Endothelial cell of umbilical vein (primary cell): ENCODE results near the gene TMEM140. TPM values are rescaled to one million over a fixed set of nuclear protein-coding genes. Genes with fewer than 3 reads are reported as not detected.

Source experiments
- BruUV-seq: library from RNA; stranded (reverse); fragments of 400-500 nt; replicated peaks from 2 replicates; lab custom pipeline; 2021; lab: Mats Ljungman, UMichigan
- CTCF ChIA-PET: fragments of 300-600, 350-600 bp; sonication (Branson Sonifier 250); formaldehyde crosslinking; loops from one replicate; lab custom pipeline; 2021; ENCODE audit warnings: antibody characterized with exemption, inconsistent platforms; lab: Charles Lee
- POLR2A ChIA-PET: fragments of 300-600, 350-600 bp; sonication (Branson Sonifier 250); formaldehyde crosslinking; loops from one replicate; lab custom pipeline; 2021; ENCODE audit warnings: antibody characterized with exemption, inconsistent platforms; lab: Charles Lee
- DNase-seq: peaks from one replicate; pipeline ENCODE4 v3.0.0-alpha.2; 2011; ENCODE audit warnings: low read depth, low spot score
- FAIRE-seq: peaks from 2 replicates; lab custom pipeline; 2011; peaks lifted over from hg19 to GRCh38; lab: Jason Lieb, UNC
- H2AFZ ChIP-seq: 2 replicates; pipeline ENCODE4 v1.6.0; 2012; ENCODE audit warnings: low read depth, low read length, control low read depth, inconsistent platforms
- H3K27ac ChIP-seq: 2 replicates; pipeline ENCODE4 v1.5.1; 2011; ENCODE audit warnings: low read depth, mild to moderate bottlenecking, control low read depth, low read length, moderate library complexity; ENCODE audit not compliant: insufficient read depth
- H3K27me3 ChIP-seq, 2 experiments: 2 replicates each; pipeline versions ENCODE4 v1.6.0 to v1.6.1; 2011; ENCODE audit warnings: low read length in 2 of 2, mixed read lengths in 1 of 2; ENCODE audit not compliant: control insufficient read depth in 2 of 2, insufficient read depth in 2 of 2
- H3K36me3 ChIP-seq, 2 experiments: 2 replicates in 1 of 2; 3 replicates in 1 of 2; pipeline ENCODE4 v1.5.1; 2011; ENCODE audit warnings: low read length in 2 of 2, mild to moderate bottlenecking in 1 of 2, moderate library complexity in 1 of 2; ENCODE audit not compliant: control insufficient read depth in 2 of 2, insufficient read depth in 2 of 2; ENCODE audit errors: extremely low read depth in 1 of 2
- H3K4me1 ChIP-seq: 3 replicates; pipeline ENCODE4 v1.5.1; 2011; ENCODE audit warnings: mild to moderate bottlenecking, low read length; ENCODE audit not compliant: control insufficient read depth, insufficient read depth; ENCODE audit errors: extremely low read depth
- H3K4me2 ChIP-seq: 2 replicates; pipeline ENCODE4 v1.6.1; 2011; ENCODE audit warnings: low read length, control low read depth, mixed read lengths; ENCODE audit not compliant: insufficient read depth
- H3K4me3 ChIP-seq, 3 experiments: fragments of 200-600 bp in 1 of 3; sonication (generic), shearing (Covaris generic) in 1 of 3; replicated peaks in 1 of 3; 2 replicates each; pipeline ENCODE4 v1.5.1; 2011 to 2016; ENCODE audit warnings: control low read depth in 3 of 3, low read length in 3 of 3, mild to moderate bottlenecking in 2 of 3, inconsistent platforms in 1 of 3, low read depth in 1 of 3, moderate library complexity in 1 of 3; ENCODE audit not compliant: insufficient read depth in 1 of 3
- H3K79me2 ChIP-seq: 2 replicates; pipeline ENCODE4 v1.6.0; 2012; ENCODE audit warnings: low read length, inconsistent platforms; ENCODE audit not compliant: control insufficient read depth, insufficient read depth
- H3K9ac ChIP-seq: replicated peaks from 2 replicates; pipeline ENCODE3; 2011; ENCODE audit warnings: low read length, control low read depth; ENCODE audit not compliant: insufficient read depth; ENCODE audit errors: extremely low read depth
- H3K9me1 ChIP-seq: replicated peaks from 3 replicates; pipeline ENCODE4 v1.6.0; 2011; ENCODE audit warnings: mild to moderate bottlenecking, low read length; ENCODE audit not compliant: control insufficient read depth, insufficient read depth; ENCODE audit errors: extremely low read depth
- H3K9me3 ChIP-seq: replicated peaks from 2 replicates; pipeline ENCODE4 v1.5.1; 2012; ENCODE audit warnings: low read length, inconsistent platforms; ENCODE audit not compliant: control insufficient read depth, insufficient read depth
- H4K20me1 ChIP-seq: replicated peaks from 2 replicates; pipeline ENCODE3; 2011; ENCODE audit warnings: mild to moderate bottlenecking, low read length; ENCODE audit not compliant: control insufficient read depth, insufficient read depth; ENCODE audit errors: extremely low read depth
- CTCF ChIP-seq, 2 donors: IDR thresholded peaks; 1 replicate in 1 of 2; 2 replicates in 1 of 2; pipeline ENCODE4 v1.5.1; 2011; ENCODE audit warnings: low read length in 2 of 2, mild to moderate bottlenecking in 2 of 2, moderate library complexity in 2 of 2, control low read depth in 1 of 2, inconsistent platforms in 1 of 2, low read depth in 1 of 2; ENCODE audit not compliant: insufficient read depth in 1 of 2; ENCODE audit errors: extremely low read depth in 1 of 2
- EZH2 ChIP-seq: IDR thresholded peaks from 2 replicates; pipeline ENCODE4 v1.6.1; 2012; ENCODE audit warnings: borderline replicate concordance, low read depth, mild to moderate bottlenecking, moderate library complexity, low read length, inconsistent platforms; ENCODE audit not compliant: severe bottlenecking
- FOS ChIP-seq: IDR thresholded peaks from 2 replicates; pipeline ENCODE4 v1.6.1; 2011; ENCODE audit warnings: mild to moderate bottlenecking, low read length, moderate library complexity, borderline replicate concordance; ENCODE audit not compliant: insufficient read depth
- GATA2 ChIP-seq: IDR thresholded peaks from 2 replicates; pipeline ENCODE4 v1.7.0; 2011; ENCODE audit warnings: low read depth, mild to moderate bottlenecking, moderate library complexity, mixed read lengths, low read length; ENCODE audit not compliant: insufficient read length, insufficient read depth
- JUN ChIP-seq: IDR thresholded peaks from 2 replicates; pipeline ENCODE4 v1.6.1; 2011; ENCODE audit warnings: borderline replicate concordance, low read depth; ENCODE audit not compliant: insufficient read length, insufficient read depth
- MAX ChIP-seq: IDR thresholded peaks from 2 replicates; pipeline ENCODE4 v1.6.1; 2011; ENCODE audit not compliant: insufficient read depth, insufficient read length
- MYC ChIP-seq: IDR thresholded peaks from one replicate; pipeline ENCODE4 v1.6.1; 2011; ENCODE audit warnings: mild to moderate bottlenecking, low read depth, low read length
- POLR2A ChIP-seq: IDR thresholded peaks from 2 replicates; pipeline ENCODE4 v1.6.1; 2012; ENCODE audit warnings: low read depth, mild to moderate bottlenecking, control low read depth, low read length
- POLR2AphosphoS5 ChIP-seq: IDR thresholded peaks from 2 replicates; pipeline ENCODE4 v1.6.1; 2012; ENCODE audit warnings: low read depth, mild to moderate bottlenecking, control low read depth, low read length, moderate library complexity; ENCODE audit not compliant: insufficient read depth
- dilution Hi-C: fragments of 300-500 bp; cut with MboI; formaldehyde crosslinking; loops from one replicate; pipeline ENCODE4 v1.15.0; 2019; ENCODE audit warnings: low sequenced_read_pairs; ENCODE audit not compliant: extremely low pct_ligation_motif_present
- intact Hi-C: fragments of 100-400 bp; cut with micrococcal nuclease; formaldehyde crosslinking; loops from one replicate; pipeline ENCODE4 v1.10.0; 2022
- polyA plus RNA-seq, 4 experiments: library from polyadenylated mRNA; depleted of rRNA in 3 of 4; stranded (reverse) in 3 of 4; unstranded in 1 of 4; fragments of >200 nt; gene quantifications; 2 replicates each; pipeline versions ENCODE4 v1.2.1 to v1.2.3, GENCODE V29; 2011 to 2012; ENCODE audit warnings: missing spikeins in 1 of 4
- total RNA-seq: library from RNA; stranded (reverse); gene quantifications from 2 replicates; pipeline ENCODE4 v1.2.3, GENCODE V29; 2021

Gene TMEM140
- total and polyA plus RNA-seq, 2 donors (not counting 3 experiments of a cell fraction or from before 2014, with no cell fraction given), result 17.9 to 26.5 TPM

- Histone ChIP-seq H3K4me2 (no peak overlapping the region), H3K79me2 (no peaks in the 10 kb centered on the region), H3K9ac (no peak overlapping the region), H3K27me3 (no peaks in the 10 kb centered on the region), H3K4me1 (peaks cover 33% of the 10 kb centered on the region), H2AFZ (no peak overlapping the region), H4K20me1 (no peaks in the 10 kb centered on the region), H3K27ac (no peak overlapping the region), H3K9me3 (no peaks in the 10 kb centered on the region), H3K4me3 (no peak overlapping the region), H3K9me1 (no peaks in the 10 kb centered on the region), H3K36me3 (no peaks in the 10 kb centered on the region)
- FAIRE-seq (no peak), DNase-seq (no peak)
- intact Hi-C loops, result no loop called here
- dilution Hi-C loops, result no loop called here
- TF ChIP-seq POLR2AphosphoS5 (no peak), GATA2 (no peak), MAX (no peak), EZH2 (no peak), CTCF (IDR thresholded peaks at IDR 0.05; ENCODE audit: extremely low read depth in 1 of 2, insufficient read depth in 1 of 2, low read depth in 1 of 2, low read length in 2 of 2) (no peak), JUN (no peak), FOS (no peak), POLR2A (no peak), MYC (no peak)
- POLR2A ChIA-PET, result no interaction called here
- CTCF ChIA-PET, result interaction anchor here (2.5 to 2.8 kb wide), 2 partner anchors 12 to 172 kb away, joined by 12 to 19 read pairs; partner anchors contain the start of genes AGBL3 and TMEM140
- BruUV-seq, result no TSS peak
These were observed 11.0 kb downstream of the TMEM140 start for GRCh38 chr7:135158874-135159273.
